SK-N-MC (cell line): Measurements from ENCODE around the gene UNCX.
A peak's percentile ranks its signal among the peaks of the same experiment; 100 is the strongest.
"Not testable (repeated sequence)": the region's sequence is repeated elsewhere in the genome, so short reads cannot be mapped to it uniquely, and the experiment has no call there.

ENCODE experiments used
- DNase-seq: peaks from one replicate; pipeline ENCODE4 v3.0.0-alpha.2; 2011; ENCODE audit warnings: low read depth, low spot score
- H3K27ac ChIP-seq: fragments of 200-600 bp; sonication (generic); 2 replicates; pipeline ENCODE4 v1.5.1; 2016; ENCODE audit warnings: mixed run types
- H3K36me3 ChIP-seq: fragments of 200-600 bp; sonication (generic); 2 replicates; pipeline ENCODE4 v1.6.1; 2017; ENCODE audit warnings: antibody characterized with exemption, low read length, mixed read lengths; ENCODE audit not compliant: insufficient read depth
- H3K4me3 ChIP-seq: fragments of 200-600 bp; sonication (generic); 2 replicates; pipeline ENCODE4 v1.5.1; 2016
- H3K9ac ChIP-seq: fragments of 200-600 bp; sonication (generic); 2 replicates; pipeline ENCODE4 v1.8.0; 2017; ENCODE audit warnings: mixed run types, mixed read lengths; ENCODE audit not compliant: insufficient read length
- H3K9me3 ChIP-seq: fragments of 200-600 bp; sonication (generic); 2 replicates; pipeline ENCODE4 v1.6.1; 2017; ENCODE audit warnings: low read depth, mild to moderate bottlenecking, antibody characterized with exemption, low read length, moderate library complexity, mixed read lengths
- EZH2 ChIP-seq: fragments of 200-600 bp; sonication (generic); IDR thresholded peaks from one replicate; pipeline ENCODE4 v1.6.1; 2017; ENCODE audit warnings: antibody characterized with exemption
- FOXP2 ChIP-seq: optimal IDR thresholded peaks from 2 replicates; pipeline ENCODE3; 2011; ENCODE audit warnings: mild to moderate bottlenecking, moderate library complexity; ENCODE audit not compliant: insufficient read depth; ENCODE audit errors: extremely low read length, control extremely low read depth
- POLR2AphosphoS5 ChIP-seq: IDR thresholded peaks from 2 replicates; pipeline ENCODE4 v1.6.1; 2012; ENCODE audit warnings: mild to moderate bottlenecking, low read depth, low read length, borderline replicate concordance

UNCX gene

GRCh38 chr7:1197997-1198625 lies 34.6 kb upstream of the UNCX start:
- Histone ChIP-seq H3K36me3 (no peaks in the 10 kb centered on the region), H3K9me3 (no peaks in the 10 kb centered on the region), H3K4me3 (peak overlapping the region; percentile 54), H3K9ac (peak overlapping the region; percentile 64), H3K27ac (peak overlapping the region; percentile 91)
- DNase-seq, result peak; percentile 18
- no peak for TF ChIP-seq POLR2AphosphoS5
- peak; percentile 17 for TF ChIP-seq FOXP2
- TF ChIP-seq EZH2, result no peak

DNA sequence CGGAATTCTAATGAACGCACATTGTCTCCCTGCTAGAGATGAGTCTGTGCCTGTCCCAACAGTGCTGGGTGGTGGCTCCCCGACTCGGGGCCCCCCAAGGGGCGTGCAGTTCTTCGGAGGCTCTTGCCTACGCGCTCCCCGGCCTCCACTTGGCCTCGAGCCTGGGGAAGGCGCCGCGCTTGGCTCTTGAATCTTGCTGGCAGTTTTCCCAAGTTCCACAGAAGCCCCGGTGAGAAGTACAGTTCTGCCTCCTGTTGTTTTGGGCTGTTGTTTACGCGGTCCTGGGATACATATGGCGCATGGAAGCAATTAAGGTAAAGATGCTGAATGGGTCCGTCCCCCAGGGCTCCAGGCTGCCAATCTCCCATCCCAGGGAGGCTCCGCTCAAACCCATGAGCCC lies 32.6 kb upstream of the UNCX start:
- Histone ChIP-seq H3K4me3 (peak overlapping the region; percentile 45), H3K9me3 (no peaks in the 10 kb centered on the region), H3K9ac (peak overlapping the region; percentile 3), H3K36me3 (no peaks in the 10 kb centered on the region), H3K27ac (no peak overlapping the region)
- no peak for TF ChIP-seq POLR2AphosphoS5
- peak; percentile 99 for TF ChIP-seq FOXP2
- DNase-seq, result peak; percentile 12

DNA sequence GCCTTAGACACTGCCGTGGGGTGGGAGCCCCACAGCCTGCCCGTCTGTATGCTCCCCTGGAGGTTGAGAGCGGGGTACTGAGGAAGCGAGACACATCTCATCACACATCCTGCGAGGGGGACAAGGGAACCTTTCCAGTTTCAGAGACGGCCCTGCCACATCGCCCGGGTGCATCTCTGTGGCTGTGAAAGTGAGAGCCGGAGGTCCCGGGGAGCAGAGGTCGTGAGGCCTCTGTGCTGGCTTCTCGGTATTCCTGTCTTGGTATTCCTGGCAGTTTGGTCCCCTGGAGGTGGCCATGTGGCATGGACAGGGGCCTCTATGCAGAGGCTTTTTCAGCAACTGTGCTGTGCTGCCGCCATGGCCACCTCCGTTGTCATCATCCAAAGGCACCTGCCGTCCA lies 30.8 kb upstream of the UNCX start:
- TF ChIP-seq FOXP2 (no peak), POLR2AphosphoS5 (no peak), EZH2 (no peak)
- H3K36me3 ChIP-seq, result no peaks in the 10 kb centered on the region
- no peak overlapping the region for H3K27ac ChIP-seq
- H3K9ac ChIP-seq, result no peak overlapping the region
- no peak overlapping the region for H3K4me3 ChIP-seq
- no peaks in the 10 kb centered on the region for H3K9me3 ChIP-seq
- DNase-seq, result no peak

- H3K9me3 ChIP-seq, H3K4me3 ChIP-seq, H3K9ac ChIP-seq, H3K27ac ChIP-seq, H3K36me3 ChIP-seq, DNase-seq: not testable (repeated sequence)
These were observed 29.8 kb upstream of the UNCX start for GRCh38 chr7:1202914-1203313.

GRCh38 chr7:1204460-1205140 lies 28.1 kb upstream of the UNCX start:
- H3K9me3 ChIP-seq, result no peaks in the 10 kb centered on the region
- TF ChIP-seq FOXP2 (no peak), POLR2AphosphoS5 (no peak), EZH2 (no peak)
- H3K27ac ChIP-seq, result no peak overlapping the region; the same call in 1 of the 2 replicates
- no peaks in the 10 kb centered on the region for H3K36me3 ChIP-seq
- H3K9ac ChIP-seq, result no peak overlapping the region
- H3K4me3 ChIP-seq, result no peak overlapping the region
- no peak for DNase-seq

- H3K4me3 ChIP-seq, H3K9me3 ChIP-seq, H3K27ac ChIP-seq, DNase-seq, H3K9ac ChIP-seq, H3K36me3 ChIP-seq: not testable (repeated sequence)
These were observed 26.9 kb upstream of the UNCX start for GRCh38 chr7:1205742-1206141.

GRCh38 chr7:1209097-1209496 lies 23.6 kb upstream of the UNCX start:
- Histone ChIP-seq H3K9me3 (no peaks in the 10 kb centered on the region), H3K36me3 (no peaks in the 10 kb centered on the region), H3K4me3 (no peak overlapping the region), H3K27ac (no peak overlapping the region), H3K9ac (no peak overlapping the region)
- no peak for TF ChIP-seq POLR2AphosphoS5
- TF ChIP-seq FOXP2, result no peak
- no peak for TF ChIP-seq EZH2
- DNase-seq, result no peak

GRCh38 chr7:1210321-1210978 lies 22.2 kb upstream of the UNCX start:
- no peak for TF ChIP-seq EZH2
- TF ChIP-seq FOXP2, result no peak
- no peak for TF ChIP-seq POLR2AphosphoS5
- Histone ChIP-seq H3K9me3 (no peaks in the 10 kb centered on the region), H3K4me3 (peak overlapping the region; percentile 59), H3K9ac (no peak overlapping the region), H3K36me3 (no peaks in the 10 kb centered on the region), H3K27ac (no peak overlapping the region)
- no peak for DNase-seq

DNA sequence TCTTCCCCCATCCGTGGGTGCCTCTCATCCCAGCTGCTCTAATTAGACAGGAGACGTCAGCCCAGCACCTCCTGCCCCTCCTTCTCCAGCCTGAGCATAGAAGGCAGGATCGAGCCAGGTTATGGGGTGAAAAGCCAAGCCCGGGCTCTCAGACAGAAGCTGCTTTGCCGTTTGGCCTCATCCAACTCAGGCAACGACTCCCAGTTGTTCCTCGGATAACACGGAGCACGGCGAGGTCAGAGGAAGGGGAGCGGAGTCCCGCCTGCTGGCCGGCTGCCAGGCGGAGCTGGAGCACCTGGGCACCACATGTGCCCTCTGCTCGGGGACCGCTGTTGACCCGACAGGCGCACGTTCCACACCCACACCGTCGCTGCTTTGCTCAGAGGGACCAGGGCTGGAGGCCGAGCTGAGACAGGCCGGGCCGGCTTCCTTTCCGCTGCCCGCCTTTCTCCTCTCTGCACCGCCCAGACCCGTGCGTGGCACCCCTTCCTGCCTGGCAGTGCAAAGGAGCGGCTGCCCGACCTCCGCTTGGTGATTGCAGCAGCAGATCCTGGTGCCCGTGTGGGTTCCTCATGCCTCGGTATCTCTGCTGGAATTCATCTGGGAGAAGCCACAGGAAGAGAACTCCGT lies 21.6 kb upstream of the UNCX start:
- H3K9ac ChIP-seq, result no peak overlapping the region
- H3K27ac ChIP-seq, result no peak overlapping the region
- no peak for DNase-seq

More for the DNA sequence above, 21.6 kb upstream of the UNCX start:
- Histone ChIP-seq H3K9me3 (no peaks in the 10 kb centered on the region), H3K4me3 (peak overlapping the region; percentile 59), H3K36me3 (no peaks in the 10 kb centered on the region)
- TF ChIP-seq EZH2 (no peak), POLR2AphosphoS5 (no peak), FOXP2 (no peak)
